Activated CD8-positive, alpha-beta memory T cell treated with anti-CD3 and anti-CD28 coated beads for 24 hours (primary cell): ENCODE data around the gene KIAA1671.

Source experiments
- DNase-seq: peaks from one replicate; pipeline ENCODE4 v3.0.0-alpha.2; 2020

KIAA1671 gene

GRCh38 chr22:25018009-25018408 lies 65.5 kb downstream of the KIAA1671 start:
- DNase-seq, result no peak

- no peak for DNase-seq
These were observed 67.1 kb downstream of the KIAA1671 start for GRCh38 chr22:25019427-25020184.

GRCh38 chr22:25021409-25021808 lies 68.9 kb downstream of the KIAA1671 start:
- DNase-seq, result no peak

- no peak for DNase-seq
These were observed 69.6 kb downstream of the KIAA1671 start for GRCh38 chr22:25021976-25022711.

- no peak for DNase-seq
These were observed 71.4 kb downstream of the KIAA1671 start for GRCh38 chr22:25023879-25024278.

GRCh38 chr22:25024895-25025294 lies 72.4 kb downstream of the KIAA1671 start:
- DNase-seq, result no peak

GRCh38 chr22:25025491-25026400 lies 73.2 kb downstream of the KIAA1671 start:
- DNase-seq, result no peak

- DNase-seq, result no peak
These were observed 74.8 kb downstream of the KIAA1671 start for GRCh38 chr22:25027043-25027906.

- no peak for DNase-seq
These were observed 75.7 kb downstream of the KIAA1671 start for GRCh38 chr22:25027959-25028840.

- DNase-seq, result no peak
These were observed 76.3 kb downstream of the KIAA1671 start for GRCh38 chr22:25028841-25029141.

- DNase-seq, result no peak
These were observed 76.7 kb downstream of the KIAA1671 start for GRCh38 chr22:25029181-25029580.

GRCh38 chr22:25030636-25031035 lies 78.1 kb downstream of the KIAA1671 start:
- no peak for DNase-seq

GRCh38 chr22:25032066-25032465 lies 79.5 kb downstream of the KIAA1671 start:
- DNase-seq, result no peak

GRCh38 chr22:25035715-25036114 lies 83.2 kb downstream of the KIAA1671 start:
- DNase-seq, result no peak

GRCh38 chr22:25038239-25038638 lies 85.7 kb downstream of the KIAA1671 start:
- no peak for DNase-seq

- DNase-seq, result no peak
These were observed 86.3 kb downstream of the KIAA1671 start for GRCh38 chr22:25038771-25039170.

- DNase-seq, result no peak
These were observed 86.7 kb downstream of the KIAA1671 start for GRCh38 chr22:25039255-25039654.

- no peak for DNase-seq
These were observed 87.2 kb downstream of the KIAA1671 start for GRCh38 chr22:25039754-25040153.

- no peak for DNase-seq
These were observed 92.6 kb downstream of the KIAA1671 start for GRCh38 chr22:25045159-25045558.

- no peak for DNase-seq
These were observed 95.6 kb downstream of the KIAA1671 start for GRCh38 chr22:25048071-25048470.
